GM11168 (cell line): Measurements from ENCODE around the gene ZNF684.
"Not testable (repeated sequence)": the region's sequence is repeated elsewhere in the genome, so short reads cannot be mapped to it uniquely, and the experiment has no call there.

Experiments used
- in situ Hi-C: fragments of 300-500 bp; cut with MboI; formaldehyde crosslinking; loops from one replicate; pipeline ENCODE4 v1.12.0; 2022; ENCODE audit warnings: low sequenced_read_pairs; ENCODE audit not compliant: unreplicated experiment

The ZNF684 gene

GRCh38 chr1:40531381-40532061, at the start of gene ZNF684:
TSS of gene ZNF684 (plus strand) at chr1:40531637. CDS start at chr1:40533167, 1,530 bp downstream.
- in situ Hi-C loops, result no loop called here

- in situ Hi-C loops, result no loop called here
These were observed 36.0 kb upstream of the ZNF684 start for GRCh38 chr1:40495315-40495903.

- in situ Hi-C loops, result not testable (repeated sequence)
These were observed 28.8 kb upstream of the ZNF684 start for GRCh38 chr1:40502651-40503050.

- in situ Hi-C loops, result no loop called here
These were observed 23.5 kb upstream of the ZNF684 start for GRCh38 chr1:40507973-40508372.

- in situ Hi-C loops, result no loop called here
These were observed 22.8 kb upstream of the ZNF684 start, which contains the start of gene EXO5 for GRCh38 chr1:40508375-40509341. TSS of gene EXO5 (plus strand) at chr1:40508767. CDS start at chr1:40514545, 5,778 bp downstream.

- in situ Hi-C loops, result no loop called here
These were observed 11.9 kb upstream of the ZNF684 start for GRCh38 chr1:40519517-40519916.

- in situ Hi-C loops, result no loop called here
These were observed 579 bp upstream of the ZNF684 start for GRCh38 chr1:40530735-40531380.

GRCh38 chr1:40532062-40532389, 589 bp downstream of the ZNF684 start:
- in situ Hi-C loops, result no loop called here

GRCh38 chr1:40532844-40533424, 1.5 kb downstream of the ZNF684 start:
- in situ Hi-C loops, result no loop called here

- in situ Hi-C loops, result no loop called here
These were observed 3.2 kb downstream of the ZNF684 start for GRCh38 chr1:40534589-40534988.

- in situ Hi-C loops, result no loop called here
These were observed 4.3 kb downstream of the ZNF684 start for GRCh38 chr1:40535732-40536131.

- in situ Hi-C loops, result no loop called here
These were observed 7.9 kb downstream of the ZNF684 start for GRCh38 chr1:40539338-40539737.

GRCh38 chr1:40546957-40547356, 15.5 kb downstream of the ZNF684 start:
- in situ Hi-C loops, result no loop called here

- in situ Hi-C loops, result no loop called here
These were observed 21.6 kb downstream of the ZNF684 start for GRCh38 chr1:40553017-40553416.

GRCh38 chr1:40554807-40555206, 23.4 kb downstream of the ZNF684 start:
- in situ Hi-C loops, result not testable (repeated sequence)

GRCh38 chr1:40556121-40556520, 24.7 kb downstream of the ZNF684 start:
- in situ Hi-C loops, result no loop called here

- in situ Hi-C loops, result not testable (repeated sequence)
These were observed 26.8 kb downstream of the ZNF684 start for GRCh38 chr1:40558241-40558640.

GRCh38 chr1:40562185-40562584, 30.7 kb downstream of the ZNF684 start:
- in situ Hi-C loops, result no loop called here

- in situ Hi-C loops, result no loop called here
These were observed 31.8 kb downstream of the ZNF684 start for GRCh38 chr1:40563266-40563665.

GRCh38 chr1:40564506-40564905, 33.1 kb downstream of the ZNF684 start:
- in situ Hi-C loops, result no loop called here
